ENCODE data around the gene JAK3. TPM values are rescaled to one million over a fixed set of nuclear protein-coding genes. Genes with fewer than 3 reads are reported as not detected.
"Not testable (repeated sequence)": the region's sequence is repeated elsewhere in the genome, so short reads cannot be mapped to it uniquely, and the experiment has no call there.

The JAK3 gene
- total and polyA plus RNA-seq, 4 donors, result 0.87 to 7.1 (median 3.0) TPM

DNA sequence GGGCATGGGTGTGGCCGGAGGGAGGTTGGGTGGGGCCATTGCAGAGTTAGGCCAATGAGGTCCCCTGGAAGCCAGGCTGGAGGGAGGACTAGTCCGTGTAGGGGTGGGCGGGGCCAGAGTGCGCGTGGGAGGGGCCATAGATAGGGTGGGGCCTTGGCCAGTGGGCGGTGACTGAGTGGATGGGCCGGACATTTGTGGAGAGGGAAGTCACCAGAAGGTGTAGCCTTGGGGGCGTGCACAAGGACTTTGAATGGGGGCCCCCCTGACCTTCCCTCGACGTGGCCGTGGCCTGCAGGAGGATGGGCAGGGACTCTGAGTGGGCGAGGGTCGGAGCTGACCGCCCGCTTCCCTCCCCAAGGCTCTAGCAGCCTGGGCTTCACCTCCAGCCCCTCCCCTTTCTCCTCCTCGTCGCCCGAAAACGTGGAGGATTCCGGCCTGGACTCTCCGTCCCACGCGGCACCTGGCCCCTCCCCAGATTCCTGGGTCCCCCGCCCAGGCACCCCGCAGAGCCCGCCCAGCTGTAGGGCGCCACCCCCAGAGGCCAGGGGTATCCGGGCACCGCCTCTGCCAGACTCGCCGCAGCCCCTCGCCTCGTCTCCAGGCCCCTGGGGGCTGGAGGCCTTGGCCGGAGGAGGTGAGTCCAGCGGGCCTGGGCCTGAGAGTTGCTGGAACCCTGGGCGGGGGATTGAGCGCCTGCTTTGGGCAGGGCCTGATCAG lies 69.4 kb downstream of the JAK3 start:
- Histone ChIP-seq H3K27me3 (ENCODE audit: control insufficient read depth in 4 of 4, insufficient read depth in 4 of 4, low read length in 3 of 4) (no peaks in the 10 kb centered on the region), H3K4me3 (ENCODE audit: low read depth in 1 of 3, low read length in 3 of 3) (no peak overlapping the region), H3K9me3 (ENCODE audit: control insufficient read depth in 4 of 4, low read length in 3 of 4) (no peaks in the 10 kb centered on the region), H3K9ac (ENCODE audit: low read depth in 1 of 2, low read length in 2 of 2) (no peak overlapping the region), H3K36me3 (ENCODE audit: control insufficient read depth in 4 of 4, insufficient read depth in 3 of 4, low read depth in 1 of 4, low read length in 3 of 4) (no peaks in the 10 kb centered on the region), H3K27ac (ENCODE audit: low read depth in 1 of 2, low read length in 2 of 2) (no peak overlapping the region), H3K4me1 (ENCODE audit: control insufficient read depth in 4 of 4, insufficient read depth in 4 of 4, low read length in 3 of 4) (peaks cover 0 to 4% (median 0%) of the 10 kb centered on the region in 4 donors)
- 12% methylated on average over 37 of the region's 37 CpGs for WGBS
- TF ChIP-seq GABPA (IDR thresholded peaks at IDR 0.05 in 1 of 2, conservative IDR thresholded peaks at IDR 0.05 in 1 of 2), result no peak
- TF ChIP-seq, protein P1, sequence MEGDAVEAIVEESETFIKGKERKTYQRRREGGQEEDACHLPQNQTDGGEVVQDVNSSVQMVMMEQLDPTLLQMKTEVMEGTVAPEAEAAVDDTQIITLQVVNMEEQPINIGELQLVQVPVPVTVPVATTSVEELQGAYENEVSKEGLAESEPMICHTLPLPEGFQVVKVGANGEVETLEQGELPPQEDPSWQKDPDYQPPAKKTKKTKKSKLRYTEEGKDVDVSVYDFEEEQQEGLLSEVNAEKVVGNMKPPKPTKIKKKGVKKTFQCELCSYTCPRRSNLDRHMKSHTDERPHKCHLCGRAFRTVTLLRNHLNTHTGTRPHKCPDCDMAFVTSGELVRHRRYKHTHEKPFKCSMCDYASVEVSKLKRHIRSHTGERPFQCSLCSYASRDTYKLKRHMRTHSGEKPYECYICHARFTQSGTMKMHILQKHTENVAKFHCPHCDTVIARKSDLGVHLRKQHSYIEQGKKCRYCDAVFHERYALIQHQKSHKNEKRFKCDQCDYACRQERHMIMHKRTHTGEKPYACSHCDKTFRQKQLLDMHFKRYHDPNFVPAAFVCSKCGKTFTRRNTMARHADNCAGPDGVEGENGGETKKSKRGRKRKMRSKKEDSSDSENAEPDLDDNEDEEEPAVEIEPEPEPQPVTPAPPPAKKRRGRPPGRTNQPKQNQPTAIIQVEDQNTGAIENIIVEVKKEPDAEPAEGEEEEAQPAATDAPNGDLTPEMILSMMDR (IDR thresholded peaks at IDR 0.05; ENCODE audit: low read depth, low read length, missing input control), result no peak
- TF ChIP-seq EGR1 (IDR thresholded peaks at IDR 0.05; ENCODE audit: low read depth in 2 of 2), result no peak
- TF ChIP-seq TAF1 (conservative IDR thresholded peaks at IDR 0.05), result no peak
- TF ChIP-seq NR2F2 (IDR thresholded peaks at IDR 0.05), result no peak
- no peak for TF ChIP-seq RXRA (IDR thresholded peaks at IDR 0.05)
- TF ChIP-seq JUND (IDR thresholded peaks at IDR 0.05), result no peak
- TF ChIP-seq RAD21 (IDR thresholded peaks at IDR 0.05), result no peak
- TF ChIP-seq, protein P2, sequence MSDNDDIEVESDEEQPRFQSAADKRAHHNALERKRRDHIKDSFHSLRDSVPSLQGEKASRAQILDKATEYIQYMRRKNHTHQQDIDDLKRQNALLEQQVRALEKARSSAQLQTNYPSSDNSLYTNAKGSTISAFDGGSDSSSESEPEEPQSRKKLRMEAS (IDR thresholded peaks at IDR 0.05), result no peak
- TF ChIP-seq, protein P3, sequence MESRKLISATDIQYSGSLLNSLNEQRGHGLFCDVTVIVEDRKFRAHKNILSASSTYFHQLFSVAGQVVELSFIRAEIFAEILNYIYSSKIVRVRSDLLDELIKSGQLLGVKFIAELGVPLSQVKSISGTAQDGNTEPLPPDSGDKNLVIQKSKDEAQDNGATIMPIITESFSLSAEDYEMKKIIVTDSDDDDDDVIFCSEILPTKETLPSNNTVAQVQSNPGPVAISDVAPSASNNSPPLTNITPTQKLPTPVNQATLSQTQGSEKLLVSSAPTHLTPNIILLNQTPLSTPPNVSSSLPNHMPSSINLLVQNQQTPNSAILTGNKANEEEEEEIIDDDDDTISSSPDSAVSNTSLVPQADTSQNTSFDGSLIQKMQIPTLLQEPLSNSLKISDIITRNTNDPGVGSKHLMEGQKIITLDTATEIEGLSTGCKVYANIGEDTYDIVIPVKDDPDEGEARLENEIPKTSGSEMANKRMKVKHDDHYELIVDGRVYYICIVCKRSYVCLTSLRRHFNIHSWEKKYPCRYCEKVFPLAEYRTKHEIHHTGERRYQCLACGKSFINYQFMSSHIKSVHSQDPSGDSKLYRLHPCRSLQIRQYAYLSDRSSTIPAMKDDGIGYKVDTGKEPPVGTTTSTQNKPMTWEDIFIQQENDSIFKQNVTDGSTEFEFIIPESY (IDR thresholded peaks at IDR 0.05), result no peak
- DNase-seq (ENCODE audit: low spot score), result peak; percentile 74

DNA sequence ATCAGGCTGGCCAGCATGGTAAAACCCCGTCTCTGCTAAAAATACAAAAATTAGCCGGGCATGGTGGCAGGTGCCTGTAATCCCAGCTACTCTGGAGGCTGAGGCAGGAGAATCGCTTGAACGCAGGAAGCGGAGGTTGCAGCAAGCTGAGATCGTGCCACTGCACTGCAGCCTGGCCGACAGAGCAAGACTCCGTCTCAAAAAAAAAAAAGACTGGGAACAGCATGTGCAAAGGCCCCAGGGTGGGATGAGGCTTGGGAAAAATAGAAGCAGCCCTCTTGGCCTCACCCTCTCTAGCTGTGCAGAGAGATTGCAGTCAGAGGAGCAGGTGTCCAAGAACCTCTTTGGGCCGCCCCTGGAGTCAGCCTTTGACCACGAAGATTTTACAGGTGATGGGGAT lies 69.9 kb downstream of the JAK3 start:
- 77% methylated on average over 10 of the region's 10 CpGs for WGBS
- not testable (repeated sequence) for H3K36me3 ChIP-seq (ENCODE audit: control insufficient read depth in 4 of 4, insufficient read depth in 3 of 4, low read depth in 1 of 4, low read length in 3 of 4); H3K4me3 ChIP-seq (ENCODE audit: low read depth in 1 of 3, low read length in 3 of 3); DNase-seq (ENCODE audit: low spot score); H3K4me1 ChIP-seq (ENCODE audit: control insufficient read depth in 4 of 4, insufficient read depth in 4 of 4, low read length in 3 of 4); H3K27ac ChIP-seq (ENCODE audit: low read depth in 1 of 2, low read length in 2 of 2); H3K9me3 ChIP-seq (ENCODE audit: control insufficient read depth in 4 of 4, low read length in 3 of 4); H3K27me3 ChIP-seq (ENCODE audit: control insufficient read depth in 4 of 4, insufficient read depth in 4 of 4, low read length in 3 of 4); H3K9ac ChIP-seq (ENCODE audit: low read depth in 1 of 2, low read length in 2 of 2)

DNA sequence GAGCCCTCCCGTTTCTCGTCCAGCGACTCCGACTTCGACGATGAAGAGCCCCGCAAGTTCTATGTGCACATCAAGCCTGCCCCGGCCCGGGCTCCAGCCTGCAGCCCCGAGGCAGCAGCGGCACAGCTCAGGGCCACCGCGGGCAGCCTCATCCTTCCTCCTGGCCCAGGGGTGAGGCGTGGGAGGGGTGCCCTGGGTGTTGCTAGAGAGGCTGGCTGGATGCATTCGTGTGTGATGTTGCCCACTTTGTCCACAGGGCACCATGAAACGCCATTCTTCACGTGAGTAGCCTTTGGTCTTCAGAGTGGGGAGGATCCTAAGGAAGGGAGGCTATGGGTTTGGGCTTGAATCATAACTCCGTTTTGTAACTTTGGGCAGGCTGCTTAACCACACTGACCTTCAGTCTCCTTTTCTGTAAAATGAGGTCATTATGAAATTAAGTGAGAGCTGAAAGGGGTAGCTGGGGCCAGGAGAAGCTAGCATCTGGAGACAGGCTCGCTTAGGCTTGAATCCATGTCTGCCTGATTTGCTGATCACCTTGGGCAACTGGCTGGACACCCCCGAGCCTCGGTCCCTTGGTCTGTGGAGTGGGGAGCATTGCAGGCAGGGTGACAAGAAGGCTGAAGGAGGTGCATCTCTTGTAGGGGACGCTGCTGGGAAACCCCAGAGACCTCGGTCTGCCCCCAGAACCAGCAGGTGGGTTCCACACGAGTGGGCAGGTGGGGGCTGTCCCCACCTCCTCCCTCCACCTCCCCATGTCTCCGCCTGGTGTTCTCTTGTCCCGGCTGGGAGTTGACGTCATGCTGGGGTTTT lies 71.6 kb downstream of the JAK3 start:
- WGBS, result 69% methylated on average over 27 of the region's 27 CpGs
- Histone ChIP-seq H3K4me1 (ENCODE audit: control insufficient read depth in 4 of 4, insufficient read depth in 4 of 4, low read length in 3 of 4) (peaks cover 0 to 4% (median 0%) of the 10 kb centered on the region in 4 donors), H3K27ac (ENCODE audit: low read depth in 1 of 2, low read length in 2 of 2) (no peak overlapping the region), H3K9me3 (ENCODE audit: control insufficient read depth in 4 of 4, low read length in 3 of 4) (no peaks in the 10 kb centered on the region), H3K4me3 (ENCODE audit: low read depth in 1 of 3, low read length in 3 of 3) (no peak overlapping the region), H3K27me3 (ENCODE audit: control insufficient read depth in 4 of 4, insufficient read depth in 4 of 4, low read length in 3 of 4) (no peaks in the 10 kb centered on the region), H3K36me3 (ENCODE audit: control insufficient read depth in 4 of 4, insufficient read depth in 3 of 4, low read depth in 1 of 4, low read length in 3 of 4) (no peaks in the 10 kb centered on the region), H3K9ac (ENCODE audit: low read depth in 1 of 2, low read length in 2 of 2) (no peak overlapping the region)
- TF ChIP-seq YY1 (IDR thresholded peaks at IDR 0.05) (no peak), RAD21 (IDR thresholded peaks at IDR 0.05) (no peak), JUND (IDR thresholded peaks at IDR 0.05) (no peak), NR2F2 (IDR thresholded peaks at IDR 0.05) (no peak), EGR1 (IDR thresholded peaks at IDR 0.05; ENCODE audit: low read depth in 2 of 2) (no peak), FOXA1 (IDR thresholded peaks at IDR 0.05) (no peak)
- TF ChIP-seq, protein P4, sequence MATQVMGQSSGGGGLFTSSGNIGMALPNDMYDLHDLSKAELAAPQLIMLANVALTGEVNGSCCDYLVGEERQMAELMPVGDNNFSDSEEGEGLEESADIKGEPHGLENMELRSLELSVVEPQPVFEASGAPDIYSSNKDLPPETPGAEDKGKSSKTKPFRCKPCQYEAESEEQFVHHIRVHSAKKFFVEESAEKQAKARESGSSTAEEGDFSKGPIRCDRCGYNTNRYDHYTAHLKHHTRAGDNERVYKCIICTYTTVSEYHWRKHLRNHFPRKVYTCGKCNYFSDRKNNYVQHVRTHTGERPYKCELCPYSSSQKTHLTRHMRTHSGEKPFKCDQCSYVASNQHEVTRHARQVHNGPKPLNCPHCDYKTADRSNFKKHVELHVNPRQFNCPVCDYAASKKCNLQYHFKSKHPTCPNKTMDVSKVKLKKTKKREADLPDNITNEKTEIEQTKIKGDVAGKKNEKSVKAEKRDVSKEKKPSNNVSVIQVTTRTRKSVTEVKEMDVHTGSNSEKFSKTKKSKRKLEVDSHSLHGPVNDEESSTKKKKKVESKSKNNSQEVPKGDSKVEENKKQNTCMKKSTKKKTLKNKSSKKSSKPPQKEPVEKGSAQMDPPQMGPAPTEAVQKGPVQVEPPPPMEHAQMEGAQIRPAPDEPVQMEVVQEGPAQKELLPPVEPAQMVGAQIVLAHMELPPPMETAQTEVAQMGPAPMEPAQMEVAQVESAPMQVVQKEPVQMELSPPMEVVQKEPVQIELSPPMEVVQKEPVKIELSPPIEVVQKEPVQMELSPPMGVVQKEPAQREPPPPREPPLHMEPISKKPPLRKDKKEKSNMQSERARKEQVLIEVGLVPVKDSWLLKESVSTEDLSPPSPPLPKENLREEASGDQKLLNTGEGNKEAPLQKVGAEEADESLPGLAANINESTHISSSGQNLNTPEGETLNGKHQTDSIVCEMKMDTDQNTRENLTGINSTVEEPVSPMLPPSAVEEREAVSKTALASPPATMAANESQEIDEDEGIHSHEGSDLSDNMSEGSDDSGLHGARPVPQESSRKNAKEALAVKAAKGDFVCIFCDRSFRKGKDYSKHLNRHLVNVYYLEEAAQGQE (IDR thresholded peaks at IDR 0.05), result no peak
- TF ChIP-seq, protein P5, sequence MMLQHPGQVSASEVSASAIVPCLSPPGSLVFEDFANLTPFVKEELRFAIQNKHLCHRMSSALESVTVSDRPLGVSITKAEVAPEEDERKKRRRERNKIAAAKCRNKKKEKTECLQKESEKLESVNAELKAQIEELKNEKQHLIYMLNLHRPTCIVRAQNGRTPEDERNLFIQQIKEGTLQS (IDR thresholded peaks at IDR 0.05), result no peak
- TF ChIP-seq, protein P1 (IDR thresholded peaks at IDR 0.05; ENCODE audit: low read depth, low read length, missing input control), result no peak
- no peak for DNase-seq (ENCODE audit: low spot score)
